HepG2 (cell line): ENCODE data around the gene JAKMIP3. TPM values are rescaled to one million over a fixed set of nuclear protein-coding genes. Genes with fewer than 3 reads are reported as not detected.

Experiments used
- ATAC-seq: fragments of 200-7000 bp; cut with Tn5 transposase; 3 replicates; pipeline ENCODE4 v1.9.1; 2020; ENCODE audit warnings: mild to moderate bottlenecking, moderate library complexity
- BruUV-seq: library from RNA; stranded (reverse); fragments of 400-500 nt; replicated peaks from 2 replicates; lab custom pipeline; 2021; lab: Mats Ljungman, UMichigan
- CTCF ChIA-PET: fragments of 300-600 bp; formaldehyde crosslinking; extraction: SDS; loops from one replicate; lab custom pipeline; 2021; ENCODE audit warnings: low total read pairs, inconsistent platforms, low intra/inter-chr PET ratio; lab: Yijun Ruan, JAX
- POLR2A ChIA-PET: fragments of 350-600 bp; sonication (Branson Sonifier 250); formaldehyde crosslinking; loops from one replicate; lab custom pipeline; 2020; ENCODE audit warnings: antibody characterized with exemption, inconsistent platforms; lab: Yijun Ruan, JAX
- DNase-seq: peaks from one replicate; pipeline ENCODE4 v3.0.0-alpha.2; 2015; ENCODE audit warnings: low spot score
- FAIRE-seq: peaks from 3 replicates; lab custom pipeline; 2011; peaks lifted over from hg19 to GRCh38; lab: Jason Lieb, UNC
- H2AFZ ChIP-seq: one replicate; pipeline ENCODE4 v1.6.1; 2011; ENCODE audit warnings: low read length, inconsistent platforms
- H3K27ac ChIP-seq: fragments of 300-600 bp; 3 replicates; pipeline ENCODE4 v1.8.0; 2011; ENCODE audit warnings: mixed run types, mild to moderate bottlenecking, mixed read lengths, low read length, inconsistent platforms; ENCODE audit not compliant: insufficient read depth; ENCODE audit errors: extremely low read length
- H3K27me3 ChIP-seq, 2 experiments: fragments of 200-600 bp in 1 of 2; 2 replicates in 1 of 2; 3 replicates in 1 of 2; pipeline versions ENCODE4 v1.6.0 to v1.8.0; 2011; ENCODE audit warnings: low read length in 2 of 2, mild to moderate bottlenecking in 2 of 2, moderate library complexity in 2 of 2, inconsistent platforms in 1 of 2; ENCODE audit not compliant: insufficient read depth in 2 of 2, control insufficient read depth in 1 of 2
- H3K36me3 ChIP-seq, 2 experiments: fragments of 200-600 bp in 1 of 2; replicated peaks in 1 of 2; 2 replicates in 1 of 2; 3 replicates in 1 of 2; pipeline versions ENCODE4 v1.5.1 to v1.8.0; 2011; ENCODE audit warnings: low read length in 2 of 2, inconsistent platforms in 1 of 2; ENCODE audit not compliant: insufficient read depth in 2 of 2, control insufficient read depth in 1 of 2
- H3K4me1 ChIP-seq: 2 replicates; pipeline ENCODE4 v1.5.1; 2012; ENCODE audit warnings: low read length, inconsistent platforms; ENCODE audit not compliant: insufficient read depth
- H3K4me2 ChIP-seq: 2 replicates; pipeline ENCODE4 v1.6.0; 2011; ENCODE audit warnings: low read depth, low read length, inconsistent platforms
- H3K4me3 ChIP-seq, 3 experiments: fragments of 200-600 bp in 1 of 3; sonication (generic), shearing (Covaris generic) in 1 of 3; replicated peaks in 1 of 3; 2 replicates each; pipeline ENCODE4 v1.5.1; 2011 to 2016; ENCODE audit warnings: low read length in 3 of 3, inconsistent platforms in 2 of 3, low read depth in 2 of 3, mild to moderate bottlenecking in 2 of 3, control low read depth in 1 of 3, mixed read lengths in 1 of 3; ENCODE audit not compliant: insufficient read depth in 1 of 3
- H3K79me2 ChIP-seq: one replicate; pipeline ENCODE4 v1.6.1; 2011; ENCODE audit warnings: low read length, inconsistent platforms; ENCODE audit not compliant: insufficient read depth
- H3K9ac ChIP-seq: 2 replicates; pipeline ENCODE4 v1.6.0; 2011; ENCODE audit warnings: mild to moderate bottlenecking, low read depth, low read length, inconsistent platforms; ENCODE audit not compliant: insufficient read depth
- H3K9me3 ChIP-seq: 2 replicates; pipeline ENCODE4 v1.5.1; 2012; ENCODE audit warnings: mild to moderate bottlenecking, low read length
- H4K20me1 ChIP-seq: 2 replicates; pipeline ENCODE4 v1.6.0; 2011; ENCODE audit warnings: inconsistent platforms, mild to moderate bottlenecking, low read length, moderate library complexity; ENCODE audit not compliant: insufficient read depth
- CBX5 ChIP-seq: sonication (generic); formaldehyde crosslinking; IDR thresholded peaks from 2 replicates; pipeline ENCODE4 v1.4.0; 2020; ENCODE audit warnings: missing genetic modification reagents, borderline replicate concordance
- DMTF1 ChIP-seq: sonication (generic); formaldehyde crosslinking; IDR thresholded peaks from 2 replicates; pipeline ENCODE4 v1.4.0; 2020; ENCODE audit warnings: mild to moderate bottlenecking, missing genetic modification reagents
- GPN1 ChIP-seq: sonication (generic); formaldehyde crosslinking; IDR thresholded peaks from 2 replicates; pipeline ENCODE4 v1.5.1; 2020; ENCODE audit warnings: missing genetic modification reagents, borderline replicate concordance
- HBP1 ChIP-seq: IDR thresholded peaks from 2 replicates; pipeline ENCODE4 v1.6.1; 2016; ENCODE audit warnings: low read depth, control low read depth
- HNF1A ChIP-seq, 2 experiments: sonication (generic) in 1 of 2; formaldehyde crosslinking in 1 of 2; IDR thresholded peaks; 2 replicates each; pipeline versions ENCODE4 v1.4.0 to v1.6.1; 2016 to 2020; ENCODE audit warnings: borderline replicate concordance in 1 of 2, low read depth in 1 of 2, mild to moderate bottlenecking in 1 of 2, missing genetic modification reagents in 1 of 2
- LCORL ChIP-seq, 2 experiments: fragments of 450-650 bp in 1 of 2; sonication (generic) in 1 of 2; formaldehyde crosslinking in 1 of 2; IDR thresholded peaks; 2 replicates each; pipeline versions ENCODE4 v1.5.0 to v1.6.1; 2017 to 2020; ENCODE audit warnings: antibody characterized with exemption in 1 of 2, missing genetic modification reagents in 1 of 2
- SIX4 ChIP-seq: sonication (generic); formaldehyde crosslinking; IDR thresholded peaks from 2 replicates; pipeline ENCODE4 v1.4.0; 2020; ENCODE audit warnings: missing genetic modification reagents
- U2AF1 ChIP-seq: fragments of 200-400 bp; formaldehyde crosslinking; optimal IDR thresholded peaks from 2 replicates; pipeline ENCODE3; 2017; ENCODE audit warnings: mild to moderate bottlenecking, low read depth, low read length
- ZFX ChIP-seq: sonication (generic); formaldehyde crosslinking; IDR thresholded peaks from 2 replicates; pipeline ENCODE4 v1.4.0; 2020; ENCODE audit warnings: mild to moderate bottlenecking, low read depth, missing genetic modification reagents, moderate library complexity
- ZFYVE20 ChIP-seq: sonication (generic); formaldehyde crosslinking; IDR thresholded peaks from 2 replicates; pipeline ENCODE4 v1.8.0; 2023; ENCODE audit warnings: low read depth, mild to moderate bottlenecking, moderate library complexity, missing genetic modification reagents, borderline replicate concordance
- ZNF136 ChIP-seq: sonication (generic); formaldehyde crosslinking; IDR thresholded peaks from 2 replicates; pipeline ENCODE4 v1.8.1; 2022; ENCODE audit warnings: low read depth, mild to moderate bottlenecking, moderate library complexity, missing genetic modification reagents
- ZNF225 ChIP-seq: sonication (generic); formaldehyde crosslinking; IDR thresholded peaks from 2 replicates; pipeline ENCODE4 v1.4.0; 2020; ENCODE audit warnings: mild to moderate bottlenecking, missing genetic modification reagents
- ZNF234 ChIP-seq: sonication (generic); formaldehyde crosslinking; conservative IDR thresholded peaks from 2 replicates; pipeline ENCODE4 v1.5.1; 2020; ENCODE audit warnings: mild to moderate bottlenecking, missing genetic modification reagents
- ZNF512 ChIP-seq: sonication (generic); formaldehyde crosslinking; IDR thresholded peaks from 2 replicates; pipeline ENCODE4 v1.4.0; 2020; ENCODE audit warnings: mild to moderate bottlenecking, missing genetic modification reagents
- ZNF614 ChIP-seq: IDR thresholded peaks from 2 replicates; pipeline ENCODE4 v1.6.1; 2018; ENCODE audit warnings: missing biosample characterization, missing genetic modification reagents, inconsistent platforms, borderline replicate concordance
- WGBS: methylation state at CpG from one replicate; pipeline ENCODE4 v1.1.6; 2017; ENCODE audit warnings: low lambda C conversion rate; 5-methylcytosine and 5-hydroxymethylcytosine counted together
- in situ Hi-C: cut with HindIII; loops from 2 replicates; pipeline ENCODE4 v1.10.0; 2017; ENCODE audit warnings: low pct_unique_long_range_greater_than_20kb; ENCODE audit not compliant: extremely low pct_ligation_motif_present
- intact Hi-C: fragments of 100-400 bp; cut with micrococcal nuclease; formaldehyde crosslinking; loops from one replicate; pipeline ENCODE4 v1.10.0; 2022; ENCODE audit not compliant: unreplicated experiment
- polyA plus RNA-seq, 8 experiments: library from polyadenylated mRNA; depleted of rRNA in 3 of 8; stranded (reverse) in 7 of 8; unstranded in 1 of 8; fragments of >200 nt; fragmentation: Illumina TruSeq in 4 of 8; extraction: Trizol in 4 of 8; gene quantifications; 2 replicates each; pipeline versions ENCODE4 v1.2.1 to v1.2.3, GENCODE V29; 2011 to 2016; ENCODE audit warnings: low read depth in 4 of 8, missing spikeins in 1 of 8, mixed read lengths in 1 of 8; ENCODE audit not compliant: insufficient read depth in 1 of 8
- total RNA-seq, 5 experiments: library from RNA; depleted of rRNA; stranded (reverse); fragments of >200 nt; fragmentation: Illumina TruSeq; extraction: Trizol; gene quantifications; 2 replicates each; pipeline ENCODE4 v1.2.3, GENCODE V29; 2016; ENCODE audit warnings: low read depth in 1 of 5

The JAKMIP3 gene
- total and polyA plus RNA-seq, 2 of the 13 experiments (the other 11 are each of a cell fraction or from before 2014, with no cell fraction given), result 0.03 to 0.11 TPM

- Histone ChIP-seq H3K4me1 (no peaks in the 10 kb centered on the region), H3K9ac (no peak overlapping the region), H3K4me2 (no peak overlapping the region), H3K79me2 (no peaks in the 10 kb centered on the region), H3K4me3 (no peak overlapping the region), H3K9me3 (no peaks in the 10 kb centered on the region), H3K27ac (no peak overlapping the region), H2AFZ (no peak overlapping the region), H4K20me1 (no peaks in the 10 kb centered on the region), H3K36me3 (no peaks in the 10 kb centered on the region), H3K27me3 (peaks cover 0 to 33% of the 10 kb centered on the region in 2 experiments; a peak in 4 of 5 replicates)
- ChIA-PET POLR2A (no interaction called here), CTCF (no interaction called here)
- intact Hi-C loops, result no loop called here
- FAIRE-seq (no peak), DNase-seq (no peak), ATAC-seq (no peak)
- BruUV-seq, result no TSS peak
- WGBS, result 23% methylated on average over 6 of the region's 14 CpGs
- in situ Hi-C loops, result no loop called here
- TF ChIP-seq ZNF225 (CRISPR knock-in tag), result no peak
- no peak for TF ChIP-seq ZNF136 (CRISPR knock-in tag)
- TF ChIP-seq ZFX (CRISPR knock-in tag), result no peak
- TF ChIP-seq U2AF1, result no peak
- TF ChIP-seq ZNF234, result no peak
- TF ChIP-seq ZNF512, result no peak
- no peak for TF ChIP-seq GPN1 (CRISPR knock-in tag)
- TF ChIP-seq CBX5 (CRISPR knock-in tag), result no peak
- no peak for TF ChIP-seq DMTF1
- TF ChIP-seq LCORL (IDR thresholded peaks at IDR 0.05), result no peak
- TF ChIP-seq LCORL (CRISPR knock-in tag; IDR thresholded peaks at IDR 0.05), result no peak
- no peak for TF ChIP-seq HNF1A (IDR thresholded peaks at IDR 0.05; ENCODE audit: low read depth)
- TF ChIP-seq HNF1A (CRISPR knock-in tag; IDR thresholded peaks at IDR 0.05; ENCODE audit: borderline replicate concordance), result no peak
- TF ChIP-seq HBP1 (CRISPR knock-in tag), result no peak
- no peak for TF ChIP-seq ZNF614 (CRISPR knock-in tag)
- no peak for TF ChIP-seq SIX4 (CRISPR knock-in tag)
- no peak for TF ChIP-seq ZFYVE20
Observed at GRCh38 chr10:132110111-132110521, 44.4 kb downstream of the JAKMIP3 start.
